PFSK-1 (cell line): ENCODE measurements around the gene PLA2G4D.

Experiments used
- POLR2AphosphoS5 ChIP-seq: IDR thresholded peaks from 2 replicates; pipeline ENCODE4 v1.6.1; 2012; ENCODE audit warnings: low read depth, mild to moderate bottlenecking, control low read depth, low read length, moderate library complexity
- SIN3A ChIP-seq: IDR thresholded peaks from 2 replicates; pipeline ENCODE4 v1.6.1; 2012; ENCODE audit warnings: mild to moderate bottlenecking, low read length, moderate library complexity, borderline replicate concordance; ENCODE audit not compliant: insufficient read depth
- TAF1 ChIP-seq: IDR thresholded peaks from 2 replicates; pipeline ENCODE4 v1.6.1; 2012; ENCODE audit warnings: low read length, control low read depth, borderline replicate concordance; ENCODE audit not compliant: insufficient read depth
- TF ChIP-seq, protein P1 (sequence below), 2 experiments: IDR thresholded peaks; 2 replicates each; pipeline versions ENCODE4 v1.6.1 to v1.8.0; 2011 to 2012; ENCODE audit warnings: low read depth in 2 of 2, low read length in 2 of 2, control low read depth in 1 of 2, inconsistent platforms in 1 of 2, mild to moderate bottlenecking in 1 of 2, moderate library complexity in 1 of 2; ENCODE audit not compliant: insufficient read depth in 1 of 2

DNA sequence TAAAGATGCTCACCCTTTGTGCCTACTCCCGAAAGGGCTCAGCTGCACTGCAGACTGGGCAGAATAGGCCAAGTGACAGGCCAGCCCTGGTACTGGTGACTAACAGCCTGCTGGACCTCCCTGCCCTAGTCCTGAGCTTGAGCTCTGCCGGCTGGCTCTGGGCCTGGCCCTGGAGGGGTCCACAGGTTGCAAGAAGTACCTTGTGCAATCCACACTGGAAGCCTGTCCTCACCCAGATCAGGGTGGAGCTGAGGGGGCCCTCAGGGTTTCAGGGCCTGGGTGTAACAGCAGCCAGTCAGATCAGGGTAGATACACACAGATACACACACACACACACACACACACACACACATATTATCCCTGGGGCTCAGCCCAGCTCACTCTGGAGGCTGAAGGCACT is 27.3 kb upstream of the PLA2G4D start:
- TF ChIP-seq, protein P1, sequence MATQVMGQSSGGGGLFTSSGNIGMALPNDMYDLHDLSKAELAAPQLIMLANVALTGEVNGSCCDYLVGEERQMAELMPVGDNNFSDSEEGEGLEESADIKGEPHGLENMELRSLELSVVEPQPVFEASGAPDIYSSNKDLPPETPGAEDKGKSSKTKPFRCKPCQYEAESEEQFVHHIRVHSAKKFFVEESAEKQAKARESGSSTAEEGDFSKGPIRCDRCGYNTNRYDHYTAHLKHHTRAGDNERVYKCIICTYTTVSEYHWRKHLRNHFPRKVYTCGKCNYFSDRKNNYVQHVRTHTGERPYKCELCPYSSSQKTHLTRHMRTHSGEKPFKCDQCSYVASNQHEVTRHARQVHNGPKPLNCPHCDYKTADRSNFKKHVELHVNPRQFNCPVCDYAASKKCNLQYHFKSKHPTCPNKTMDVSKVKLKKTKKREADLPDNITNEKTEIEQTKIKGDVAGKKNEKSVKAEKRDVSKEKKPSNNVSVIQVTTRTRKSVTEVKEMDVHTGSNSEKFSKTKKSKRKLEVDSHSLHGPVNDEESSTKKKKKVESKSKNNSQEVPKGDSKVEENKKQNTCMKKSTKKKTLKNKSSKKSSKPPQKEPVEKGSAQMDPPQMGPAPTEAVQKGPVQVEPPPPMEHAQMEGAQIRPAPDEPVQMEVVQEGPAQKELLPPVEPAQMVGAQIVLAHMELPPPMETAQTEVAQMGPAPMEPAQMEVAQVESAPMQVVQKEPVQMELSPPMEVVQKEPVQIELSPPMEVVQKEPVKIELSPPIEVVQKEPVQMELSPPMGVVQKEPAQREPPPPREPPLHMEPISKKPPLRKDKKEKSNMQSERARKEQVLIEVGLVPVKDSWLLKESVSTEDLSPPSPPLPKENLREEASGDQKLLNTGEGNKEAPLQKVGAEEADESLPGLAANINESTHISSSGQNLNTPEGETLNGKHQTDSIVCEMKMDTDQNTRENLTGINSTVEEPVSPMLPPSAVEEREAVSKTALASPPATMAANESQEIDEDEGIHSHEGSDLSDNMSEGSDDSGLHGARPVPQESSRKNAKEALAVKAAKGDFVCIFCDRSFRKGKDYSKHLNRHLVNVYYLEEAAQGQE (IDR thresholded peaks at IDR 0.05; ENCODE audit: insufficient read depth in 1 of 2, low read depth in 2 of 2, low read length in 2 of 2) = no peak
- TF ChIP-seq POLR2AphosphoS5 (no peak), TAF1 (no peak), SIN3A (no peak)
